ENCODE measurements around the gene SCT.

SCT gene

GRCh38 chr11:659532-660085, 32.6 kb upstream of the SCT start:
- TF ChIP-seq POLR2AphosphoS5 (IDR thresholded peaks at IDR 0.05; ENCODE audit: low read depth, low read length) (no peak), FOXP2 (optimal IDR thresholded peaks at IDR 0.05; ENCODE audit: borderline replicate concordance, extremely low read depth, extremely low read length, insufficient read depth) (no peak), SIN3A (IDR thresholded peaks at IDR 0.05; ENCODE audit: borderline replicate concordance, insufficient read depth, low read length) (no peak), TAF1 (IDR thresholded peaks at IDR 0.05; ENCODE audit: borderline replicate concordance, insufficient read depth, low read length) (no peak)
- TF ChIP-seq, protein P1, sequence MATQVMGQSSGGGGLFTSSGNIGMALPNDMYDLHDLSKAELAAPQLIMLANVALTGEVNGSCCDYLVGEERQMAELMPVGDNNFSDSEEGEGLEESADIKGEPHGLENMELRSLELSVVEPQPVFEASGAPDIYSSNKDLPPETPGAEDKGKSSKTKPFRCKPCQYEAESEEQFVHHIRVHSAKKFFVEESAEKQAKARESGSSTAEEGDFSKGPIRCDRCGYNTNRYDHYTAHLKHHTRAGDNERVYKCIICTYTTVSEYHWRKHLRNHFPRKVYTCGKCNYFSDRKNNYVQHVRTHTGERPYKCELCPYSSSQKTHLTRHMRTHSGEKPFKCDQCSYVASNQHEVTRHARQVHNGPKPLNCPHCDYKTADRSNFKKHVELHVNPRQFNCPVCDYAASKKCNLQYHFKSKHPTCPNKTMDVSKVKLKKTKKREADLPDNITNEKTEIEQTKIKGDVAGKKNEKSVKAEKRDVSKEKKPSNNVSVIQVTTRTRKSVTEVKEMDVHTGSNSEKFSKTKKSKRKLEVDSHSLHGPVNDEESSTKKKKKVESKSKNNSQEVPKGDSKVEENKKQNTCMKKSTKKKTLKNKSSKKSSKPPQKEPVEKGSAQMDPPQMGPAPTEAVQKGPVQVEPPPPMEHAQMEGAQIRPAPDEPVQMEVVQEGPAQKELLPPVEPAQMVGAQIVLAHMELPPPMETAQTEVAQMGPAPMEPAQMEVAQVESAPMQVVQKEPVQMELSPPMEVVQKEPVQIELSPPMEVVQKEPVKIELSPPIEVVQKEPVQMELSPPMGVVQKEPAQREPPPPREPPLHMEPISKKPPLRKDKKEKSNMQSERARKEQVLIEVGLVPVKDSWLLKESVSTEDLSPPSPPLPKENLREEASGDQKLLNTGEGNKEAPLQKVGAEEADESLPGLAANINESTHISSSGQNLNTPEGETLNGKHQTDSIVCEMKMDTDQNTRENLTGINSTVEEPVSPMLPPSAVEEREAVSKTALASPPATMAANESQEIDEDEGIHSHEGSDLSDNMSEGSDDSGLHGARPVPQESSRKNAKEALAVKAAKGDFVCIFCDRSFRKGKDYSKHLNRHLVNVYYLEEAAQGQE (IDR thresholded peaks at IDR 0.05; ENCODE audit: insufficient read depth in 1 of 2, low read depth in 2 of 2, low read length in 2 of 2) = no peak

DNA sequence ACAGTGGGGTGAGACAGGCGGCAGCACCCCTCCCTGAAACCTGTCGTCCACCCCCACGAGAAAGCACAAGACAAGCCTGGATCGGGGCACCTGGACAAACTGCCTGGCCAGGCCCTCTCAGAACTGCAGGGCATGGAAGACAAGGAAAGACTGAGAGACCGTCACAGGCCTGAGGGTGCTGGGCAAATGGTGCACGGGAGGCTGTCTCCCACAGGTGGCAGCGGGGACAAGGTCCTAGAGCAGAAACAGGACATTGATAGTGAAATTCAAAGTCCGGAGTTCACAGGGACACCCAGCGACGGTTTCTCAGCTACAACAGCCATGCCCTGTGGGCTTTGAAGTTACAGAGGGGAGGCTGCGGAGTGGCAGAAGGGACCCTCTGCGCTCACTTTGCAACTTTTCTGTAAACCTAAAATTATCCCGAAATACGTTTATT, 30.7 kb upstream of the SCT start:
- no peak for TF ChIP-seq SIN3A (IDR thresholded peaks at IDR 0.05; ENCODE audit: borderline replicate concordance, insufficient read depth, low read length)
- TF ChIP-seq POLR2AphosphoS5 (IDR thresholded peaks at IDR 0.05; ENCODE audit: low read depth, low read length) = no peak

- TF ChIP-seq FOXP2 (optimal IDR thresholded peaks at IDR 0.05; ENCODE audit: borderline replicate concordance, extremely low read depth, extremely low read length, insufficient read depth) = no peak
- no peak for TF ChIP-seq TAF1 (IDR thresholded peaks at IDR 0.05; ENCODE audit: borderline replicate concordance, insufficient read depth, low read length)
- TF ChIP-seq, protein P1 (IDR thresholded peaks at IDR 0.05; ENCODE audit: insufficient read depth in 1 of 2, low read depth in 2 of 2, low read length in 2 of 2) = no peak
- no peak for TF ChIP-seq POLR2AphosphoS5 (IDR thresholded peaks at IDR 0.05; ENCODE audit: low read depth, low read length)
- TF ChIP-seq SIN3A (IDR thresholded peaks at IDR 0.05; ENCODE audit: borderline replicate concordance, insufficient read depth, low read length) = no peak
Measured at GRCh38 chr11:656866-657265, 29.9 kb upstream of the SCT start.

DNA sequence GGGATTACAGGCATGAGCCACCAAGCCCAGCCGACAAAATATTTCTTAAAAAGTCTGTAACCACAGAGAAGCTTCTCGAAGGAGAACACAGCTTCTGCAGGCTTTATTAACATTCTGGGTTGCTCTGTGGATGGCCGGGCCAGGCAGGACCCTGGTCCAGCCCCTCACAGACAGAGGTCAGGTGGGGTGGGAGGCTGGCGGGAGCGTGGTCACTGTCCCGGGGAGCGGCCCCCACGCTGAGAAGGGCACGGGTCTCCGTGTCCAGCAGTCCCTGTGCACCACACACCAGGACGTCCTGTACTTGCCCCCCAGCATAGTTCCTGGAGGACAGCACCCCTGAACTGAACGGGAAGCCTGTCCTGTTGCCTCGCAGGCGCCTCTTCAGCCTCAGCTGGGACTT, 29.4 kb upstream of the SCT start:
- no peak for TF ChIP-seq POLR2AphosphoS5 (IDR thresholded peaks at IDR 0.05; ENCODE audit: low read depth, low read length)
- no peak for TF ChIP-seq FOXP2 (optimal IDR thresholded peaks at IDR 0.05; ENCODE audit: borderline replicate concordance, extremely low read depth, extremely low read length, insufficient read depth)
- TF ChIP-seq TAF1 (IDR thresholded peaks at IDR 0.05; ENCODE audit: borderline replicate concordance, insufficient read depth, low read length) = no peak
- TF ChIP-seq SIN3A (IDR thresholded peaks at IDR 0.05; ENCODE audit: borderline replicate concordance, insufficient read depth, low read length) = no peak
- TF ChIP-seq, protein P1 (IDR thresholded peaks at IDR 0.05; ENCODE audit: insufficient read depth in 1 of 2, low read depth in 2 of 2, low read length in 2 of 2) = no peak

GRCh38 chr11:655036-655726, 28.2 kb upstream of the SCT start:
- TF ChIP-seq SIN3A (IDR thresholded peaks at IDR 0.05; ENCODE audit: borderline replicate concordance, insufficient read depth, low read length) (no peak), FOXP2 (optimal IDR thresholded peaks at IDR 0.05; ENCODE audit: borderline replicate concordance, extremely low read depth, extremely low read length, insufficient read depth) (no peak), POLR2AphosphoS5 (IDR thresholded peaks at IDR 0.05; ENCODE audit: low read depth, low read length) (no peak), TAF1 (IDR thresholded peaks at IDR 0.05; ENCODE audit: borderline replicate concordance, insufficient read depth, low read length) (no peak)
- TF ChIP-seq, protein P1 (IDR thresholded peaks at IDR 0.05; ENCODE audit: insufficient read depth in 1 of 2, low read depth in 2 of 2, low read length in 2 of 2) = no peak
